ENCODE results near the gene ODAD2.

ODAD2 gene

GRCh38 chr10:27890971-27891370 lies 107.9 kb downstream of the ODAD2 start:
- TF ChIP-seq SIN3A (IDR thresholded peaks at IDR 0.05; ENCODE audit: borderline replicate concordance, insufficient read depth, low read length) (no peak), POLR2AphosphoS5 (IDR thresholded peaks at IDR 0.05; ENCODE audit: low read depth, low read length) (no peak), TAF1 (IDR thresholded peaks at IDR 0.05; ENCODE audit: borderline replicate concordance, insufficient read depth, low read length) (no peak), REST (IDR thresholded peaks at IDR 0.05; ENCODE audit: insufficient read depth in 1 of 2, low read depth in 2 of 2, low read length in 2 of 2) (no peak), FOXP2 (optimal IDR thresholded peaks at IDR 0.05; ENCODE audit: borderline replicate concordance, extremely low read depth, extremely low read length, insufficient read depth) (no peak)

- TF ChIP-seq REST (IDR thresholded peaks at IDR 0.05; ENCODE audit: insufficient read depth in 1 of 2, low read depth in 2 of 2, low read length in 2 of 2) = no peak
- TF ChIP-seq POLR2AphosphoS5 (IDR thresholded peaks at IDR 0.05; ENCODE audit: low read depth, low read length) = no peak
- TF ChIP-seq TAF1 (IDR thresholded peaks at IDR 0.05; ENCODE audit: borderline replicate concordance, insufficient read depth, low read length) = no peak
- TF ChIP-seq FOXP2 (optimal IDR thresholded peaks at IDR 0.05; ENCODE audit: borderline replicate concordance, extremely low read depth, extremely low read length, insufficient read depth) = no peak
- no peak for TF ChIP-seq SIN3A (IDR thresholded peaks at IDR 0.05; ENCODE audit: borderline replicate concordance, insufficient read depth, low read length)
Measured at GRCh38 chr10:27889518-27889917, 109.4 kb downstream of the ODAD2 start.

GRCh38 chr10:27884185-27884641 lies 114.7 kb downstream of the ODAD2 start:
- TF ChIP-seq REST (IDR thresholded peaks at IDR 0.05; ENCODE audit: insufficient read depth in 1 of 2, low read depth in 2 of 2, low read length in 2 of 2) (no peak), TAF1 (IDR thresholded peaks at IDR 0.05; ENCODE audit: borderline replicate concordance, insufficient read depth, low read length) (no peak), POLR2AphosphoS5 (IDR thresholded peaks at IDR 0.05; ENCODE audit: low read depth, low read length) (no peak), SIN3A (IDR thresholded peaks at IDR 0.05; ENCODE audit: borderline replicate concordance, insufficient read depth, low read length) (no peak), FOXP2 (optimal IDR thresholded peaks at IDR 0.05; ENCODE audit: borderline replicate concordance, extremely low read depth, extremely low read length, insufficient read depth) (no peak)

- TF ChIP-seq SIN3A (IDR thresholded peaks at IDR 0.05; ENCODE audit: borderline replicate concordance, insufficient read depth, low read length) (no peak), FOXP2 (optimal IDR thresholded peaks at IDR 0.05; ENCODE audit: borderline replicate concordance, extremely low read depth, extremely low read length, insufficient read depth) (no peak), TAF1 (IDR thresholded peaks at IDR 0.05; ENCODE audit: borderline replicate concordance, insufficient read depth, low read length) (no peak), REST (IDR thresholded peaks at IDR 0.05; ENCODE audit: insufficient read depth in 1 of 2, low read depth in 2 of 2, low read length in 2 of 2) (no peak), POLR2AphosphoS5 (IDR thresholded peaks at IDR 0.05; ENCODE audit: low read depth, low read length) (no peak)
Measured at GRCh38 chr10:27878281-27878680, 120.6 kb downstream of the ODAD2 start.

GRCh38 chr10:27865221-27865635 lies 133.7 kb downstream of the ODAD2 start:
- TF ChIP-seq FOXP2 (optimal IDR thresholded peaks at IDR 0.05; ENCODE audit: borderline replicate concordance, extremely low read depth, extremely low read length, insufficient read depth) (no peak), TAF1 (IDR thresholded peaks at IDR 0.05; ENCODE audit: borderline replicate concordance, insufficient read depth, low read length) (no peak), POLR2AphosphoS5 (IDR thresholded peaks at IDR 0.05; ENCODE audit: low read depth, low read length) (no peak), SIN3A (IDR thresholded peaks at IDR 0.05; ENCODE audit: borderline replicate concordance, insufficient read depth, low read length) (no peak), REST (IDR thresholded peaks at IDR 0.05; ENCODE audit: insufficient read depth in 1 of 2, low read depth in 2 of 2, low read length in 2 of 2) (no peak)

Measured in PFSK-1 (cell line).